Heart right ventricle (tissue), 16 donors: ENCODE measurements around the gene ZC3H7A. TPM values are rescaled to one million over a fixed set of nuclear protein-coding genes. Genes with fewer than 3 reads are reported as not detected.
A peak's percentile ranks its signal among the peaks of the same experiment; 100 is the strongest.
"Not testable (repeated sequence)": the region's sequence is repeated elsewhere in the genome, so short reads cannot be mapped to it uniquely, and the experiment has no call there.

Experiments
- ATAC-seq, 8 donors: fragments of 200-7000 bp; cut with Tn5 transposase; one replicate each; pipeline ENCODE4 v1.9.1; 2020; ENCODE audit warnings: mild to moderate bottlenecking in 8 of 8, moderate library complexity in 8 of 8, moderate number of reproducible peaks in 1 of 8
- DNase-seq, 2 donors: peaks; one replicate each; pipeline ENCODE4 v3.0.0-alpha.2; 2020
- H3K27ac ChIP-seq, 10 donors: fragments of 200-600 bp; sonication (generic) in 2 of 10; one replicate each; pipeline versions ENCODE4 v1.5.0 to v1.8.0; 2020 to 2022; ENCODE audit warnings: mild to moderate bottlenecking in 3 of 10
- H3K27me3 ChIP-seq, 7 donors: fragments of 200-600 bp; one replicate each; pipeline ENCODE4 v1.8.0; 2021 to 2022; ENCODE audit warnings: mild to moderate bottlenecking in 2 of 7
- H3K36me3 ChIP-seq, 9 donors: fragments of 200-600 bp; sonication (generic) in 1 of 9; one replicate each; pipeline versions ENCODE4 v1.5.0 to v1.8.0; 2020 to 2022; ENCODE audit warnings: mild to moderate bottlenecking in 2 of 9
- H3K4me1 ChIP-seq, 9 donors: fragments of 200-600 bp; sonication (generic) in 1 of 9; one replicate each; pipeline versions ENCODE4 v1.5.0 to v1.8.0; 2020 to 2022; ENCODE audit warnings: mild to moderate bottlenecking in 4 of 9
- H3K4me3 ChIP-seq, 10 donors: fragments of 200-600 bp; sonication (generic) in 2 of 10; one replicate each; pipeline versions ENCODE4 v1.5.0 to v1.8.0; 2020 to 2022; ENCODE audit warnings: mild to moderate bottlenecking in 7 of 10, moderate library complexity in 2 of 10
- H3K9me3 ChIP-seq, 11 donors: fragments of 200-600 bp in 10 of 11; sonication (generic) in 2 of 11; one replicate each; pipeline versions ENCODE4 v1.5.0 to v1.8.0; 2013 to 2022; ENCODE audit warnings: mild to moderate bottlenecking in 2 of 11, control low read depth in 1 of 11, moderate library complexity in 1 of 11
- CTCF ChIP-seq, 9 donors: fragments of 200-600 bp; sonication (generic) in 2 of 9; IDR thresholded peaks; one replicate each; pipeline versions ENCODE4 v1.5.0 to v1.8.0; 2021 to 2022; ENCODE audit warnings: antibody characterized with exemption in 9 of 9, mild to moderate bottlenecking in 5 of 9, moderate library complexity in 1 of 9
- WGBS, 2 donors: extraction: QIAGEN DNeasy Blood & Tissue Kit; methylation state at CpG; one replicate each; pipeline ENCODE4 v1.1.7; 2013; ENCODE audit warnings: inconsistent platforms in 1 of 2; 5-methylcytosine and 5-hydroxymethylcytosine counted together
- intact Hi-C, 10 donors: fragments of 100-400 bp; cut with DNase I; formaldehyde crosslinking; loops; one replicate each; pipeline versions ENCODE4 v1.11.1 to v1.14.2; 2022
- polyA plus RNA-seq, 2 donors: library from polyadenylated mRNA; stranded (reverse); fragments of 200-250 nt; gene quantifications; one replicate each; pipeline ENCODE4 v1.2.3, GENCODE V29; 2013
- total RNA-seq, 10 donors: library from RNA; stranded (reverse); fragmentation: NEBNext Ultra II Directional in 3 of 10; extraction: Animal tissue kit (Norgen Biotek cat#: 25700) in 3 of 10; gene quantifications; one replicate each; pipeline versions ENCODE4 v1.2.1 to v1.2.4, GENCODE V29; 2021 to 2023
- donor health status: Arrhythmogenic right ventricular cardiomyopathy.
- donor health status: ischemic (EF 13 %, LVEDD 7.1; RV severe dilation, severe dysfunction).
- donor health status: healthy with polysubstance abuse.
- donor health status: DM: no; HTN: yes; CAD: no.
- donor health status: DM: no; HTN: no; CAD: no.
- donor health status: ischemic (EF 25% LVEDD 6.9; RV normal size, moderate dysfunction).
- donor health status: ischemic (EF 25% LVEDD 5.7; RV mildly dilated, moderate dysfunction).
- donor health status: healthy.
- donor health status: DM: yes; HTN: yes; CAD: no.
- donor health status: Ischemic cardiomyopathy.
- donor health status: ischemic (EF 35%, LVEDD 5.7; RV mildly dilated, moderate dysfunction).
- donor health status: nonischemic (EF 11% LVEDD 7.7; RV severe dilation, severe dysfunction).
- donor health status: DM: yes; HTN: yes; CAD: no.
- donor health status: PGD.
- donor health status: ischemic (EF 29% LVEDD 5.4; RV normal size, mild dysfunction).
- donor health status: nonischemic (EF 23%, LVEDD 6.1; RV moderate dilation, normal function).

ZC3H7A gene
- total and polyA plus RNA-seq, 12 donors: 15.2 to 36.1 (median 30.3) TPM

GRCh38 chr16:11788914-11789313 is 8.1 kb downstream of the ZC3H7A start:
- ATAC-seq: no peak
- Histone ChIP-seq H3K27ac (no peak overlapping the region), H3K36me3 (peaks cover 0 to 23% (median 0%) of the 10 kb centered on the region in 9 donors), H3K27me3 (no peaks in the 10 kb centered on the region), H3K9me3 (no peaks in the 10 kb centered on the region), H3K4me1 (peaks cover 13 to 80% (median 43%) of the 10 kb centered on the region in 9 donors), H3K4me3 (no peak overlapping the region)
- no peak for TF ChIP-seq CTCF (IDR thresholded peaks at IDR 0.05)
- 84 to 91% methylated on average over 3 of the region's 3 CpGs for WGBS, 2 donors
- intact Hi-C loops: loop anchor here in 1 of 10 donors (5.0 kb wide), 1 partner anchor 42 kb away; no protein-coding TSS in a partner anchor
- no peak for DNase-seq

- Histone ChIP-seq H3K27ac (peak overlapping the region in 2 of 10 donors; percentile 74 to 91), H3K4me1 (peaks cover 13 to 86% (median 47%) of the 10 kb centered on the region in 9 donors), H3K36me3 (peaks cover 0 to 30% (median under 1%) of the 10 kb centered on the region in 9 donors)
- intact Hi-C loops: loop anchor here in 1 of 10 donors (5.0 kb wide), 1 partner anchor 38 kb away; no protein-coding TSS in a partner anchor
- not testable (repeated sequence) for ATAC-seq, H3K9me3 ChIP-seq, H3K27me3 ChIP-seq, H3K4me3 ChIP-seq, DNase-seq
- WGBS, 2 donors: 89 to 90% methylated on average over 13 of the region's 13 CpGs
These were observed 12.0 kb downstream of the ZC3H7A start for GRCh38 chr16:11784980-11785599.

- intact Hi-C loops, ATAC-seq, H3K4me3 ChIP-seq, DNase-seq, H3K9me3 ChIP-seq, H3K27me3 ChIP-seq: not testable (repeated sequence)
- Histone ChIP-seq H3K27ac (peak overlapping the region in 9 of 10 donors; percentile 74 to 91 (median 81)), H3K36me3 (peaks cover 0 to 32% (median 3%) of the 10 kb centered on the region in 9 donors), H3K4me1 (peaks cover 13 to 82% (median 47%) of the 10 kb centered on the region in 9 donors)
- WGBS, 2 donors: 94 to 95% methylated on average over 6 of the region's 6 CpGs
These were observed 12.7 kb downstream of the ZC3H7A start for GRCh38 chr16:11784381-11784780.

- Histone ChIP-seq H3K36me3 (peaks cover 0 to 32% (median 3%) of the 10 kb centered on the region in 9 donors), H3K4me3 (peak overlapping the region in 1 of 10 donors; percentile 21), H3K4me1 (peaks cover 13 to 78% (median 47%) of the 10 kb centered on the region in 9 donors), H3K9me3 (no peaks in the 10 kb centered on the region), H3K27me3 (no peaks in the 10 kb centered on the region), H3K27ac (peak overlapping the region; percentile 50 to 91 (median 80))
- intact Hi-C loops: no loop called here
- ATAC-seq (no peak), DNase-seq (no peak)
- TF ChIP-seq CTCF (IDR thresholded peaks at IDR 0.05): no peak
These were observed 13.1 kb downstream of the ZC3H7A start for GRCh38 chr16:11784038-11784369.

DNA sequence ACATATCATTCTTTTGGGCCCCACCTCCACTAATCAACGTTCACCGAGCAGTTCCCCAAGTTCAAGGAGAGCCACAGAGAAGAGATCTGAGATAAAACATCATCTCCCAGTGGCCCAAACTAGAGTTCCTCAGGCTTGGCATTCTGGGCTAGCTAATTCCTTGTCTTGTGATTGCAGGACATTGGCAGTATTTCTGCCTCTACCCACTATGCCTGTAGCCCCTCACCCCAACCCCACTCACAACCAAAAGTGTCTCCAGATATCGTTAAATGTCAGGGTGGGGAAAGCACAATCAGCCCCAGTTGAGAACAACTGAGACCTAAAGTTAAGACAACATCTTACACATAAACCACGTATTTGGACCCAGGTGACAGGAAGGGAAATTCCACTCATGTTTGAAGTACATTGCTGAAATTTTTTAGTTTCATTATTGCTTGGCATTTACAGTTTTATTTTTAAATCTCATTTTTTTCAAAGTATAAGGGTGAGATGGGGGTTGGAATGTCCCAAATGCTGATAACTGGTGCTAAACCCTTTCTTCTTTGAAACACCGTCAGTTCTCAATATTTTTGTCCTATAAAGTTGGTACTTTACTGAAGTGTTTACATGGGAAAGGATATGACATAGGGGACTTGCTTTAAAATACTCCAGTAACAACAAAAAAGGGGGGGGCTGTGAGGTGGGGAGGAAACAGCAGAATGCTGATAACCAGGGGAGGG is 13.6 kb downstream of the ZC3H7A start:
- H3K36me3 ChIP-seq: peaks cover 0 to 36% (median 6%) of the 10 kb centered on the region in 9 donors
- ATAC-seq: peak in 7 of 8 donors; percentile 16 to 56 (median 45)
- H3K27me3 ChIP-seq: no peaks in the 10 kb centered on the region
- no peak for DNase-seq
- peak overlapping the region in 6 of 10 donors; percentile 1 to 37 (median 24) for H3K4me3 ChIP-seq
- no peaks in the 10 kb centered on the region for H3K9me3 ChIP-seq
- intact Hi-C loops: no loop called here
- WGBS, 2 donors: 10 to 12% methylated on average over 5 of the region's 5 CpGs
- H3K27ac ChIP-seq: peak overlapping the region; percentile 50 to 91 (median 80)
- H3K4me1 ChIP-seq: peaks cover 13 to 73% (median 47%) of the 10 kb centered on the region in 9 donors
- no peak for TF ChIP-seq CTCF (IDR thresholded peaks at IDR 0.05)
